Spleen (tissue), 7 donors: Measurements from ENCODE around the gene SIAH1.

Experiments
- CTCF ChIP-seq, 11 experiments: fragments of 200-600 bp in 7 of 11; fragments of 450-650 bp in 4 of 11; sonication (generic) in 4 of 11; IDR thresholded peaks in 8 of 11; conservative IDR thresholded peaks in 3 of 11; 1 replicate in 7 of 11; 2 replicates in 4 of 11; pipeline versions ENCODE4 v1.4.0 to v1.8.0; 2016 to 2021; ENCODE audit warnings: antibody characterized with exemption in 11 of 11, inconsistent platforms in 4 of 11, mild to moderate bottlenecking in 1 of 11
- POLR2A ChIP-seq, 3 donors: fragments of 450-650 bp; IDR thresholded peaks; one replicate each; pipeline ENCODE4 v1.5.1; 2017; ENCODE audit warnings: antibody characterized with exemption in 3 of 3, mild to moderate bottlenecking in 1 of 3
- donor health status: DM: no; HTN: no; CAD: no; lungs with moderate emphysema.
- donor health status: DM: no; HTN: no; CAD: no.
- donor health status: DM: no; HTN: no; CAD: no.

GRCh38 chr16:48382131-48382530 is 3.1 kb downstream of the SIAH1 start:
- TF ChIP-seq CTCF (IDR thresholded peaks at IDR 0.05 in 8 of 11, conservative IDR thresholded peaks at IDR 0.05 in 3 of 11): no peak
- TF ChIP-seq POLR2A (IDR thresholded peaks at IDR 0.05): no peak
